Adipocyte (in vitro differentiated cells): ENCODE measurements around the gene ADAMTSL2.

Source experiments
- DNase-seq: peaks from one replicate; pipeline ENCODE4 v3.0.0-alpha.2; 2015; ENCODE audit warnings: low read depth
- H3K27me3 ChIP-seq: replicated peaks from 2 replicates; pipeline ENCODE4 v1.7.0; 2013; ENCODE audit warnings: mild to moderate bottlenecking, low read length, moderate library complexity; ENCODE audit not compliant: control insufficient read depth, insufficient read depth
- H3K36me3 ChIP-seq: 2 replicates; pipeline ENCODE4 v1.7.0; 2013; ENCODE audit warnings: low read length, mild to moderate bottlenecking, moderate library complexity; ENCODE audit not compliant: control insufficient read depth, insufficient read depth, severe bottlenecking
- H3K4me1 ChIP-seq: 2 replicates; pipeline ENCODE4 v1.7.0; 2013; ENCODE audit warnings: mild to moderate bottlenecking, low read length, moderate library complexity; ENCODE audit not compliant: control insufficient read depth, insufficient read depth
- H3K4me3 ChIP-seq: 2 replicates; pipeline ENCODE4 v1.7.0; 2013; ENCODE audit warnings: mild to moderate bottlenecking, low read length, moderate library complexity
- H3K9ac ChIP-seq: 2 replicates; pipeline ENCODE4 v1.7.0; 2013; ENCODE audit warnings: mild to moderate bottlenecking, low read length, moderate library complexity
- H3K9me3 ChIP-seq: 2 replicates; pipeline ENCODE4 v1.7.0; 2013; ENCODE audit warnings: mild to moderate bottlenecking, low read length, moderate library complexity; ENCODE audit not compliant: control insufficient read depth

Gene ADAMTSL2

GRCh38 chr9:133589454-133590227 is 55.1 kb downstream of the ADAMTSL2 start:
- Histone ChIP-seq H3K27me3 (peaks cover 72% of the 10 kb centered on the region), H3K4me1 (no peaks in the 10 kb centered on the region), H3K9me3 (no peaks in the 10 kb centered on the region), H3K4me3 (no peak overlapping the region), H3K9ac (no peak overlapping the region), H3K36me3 (no peaks in the 10 kb centered on the region)
- DNase-seq, result no peak

DNA sequence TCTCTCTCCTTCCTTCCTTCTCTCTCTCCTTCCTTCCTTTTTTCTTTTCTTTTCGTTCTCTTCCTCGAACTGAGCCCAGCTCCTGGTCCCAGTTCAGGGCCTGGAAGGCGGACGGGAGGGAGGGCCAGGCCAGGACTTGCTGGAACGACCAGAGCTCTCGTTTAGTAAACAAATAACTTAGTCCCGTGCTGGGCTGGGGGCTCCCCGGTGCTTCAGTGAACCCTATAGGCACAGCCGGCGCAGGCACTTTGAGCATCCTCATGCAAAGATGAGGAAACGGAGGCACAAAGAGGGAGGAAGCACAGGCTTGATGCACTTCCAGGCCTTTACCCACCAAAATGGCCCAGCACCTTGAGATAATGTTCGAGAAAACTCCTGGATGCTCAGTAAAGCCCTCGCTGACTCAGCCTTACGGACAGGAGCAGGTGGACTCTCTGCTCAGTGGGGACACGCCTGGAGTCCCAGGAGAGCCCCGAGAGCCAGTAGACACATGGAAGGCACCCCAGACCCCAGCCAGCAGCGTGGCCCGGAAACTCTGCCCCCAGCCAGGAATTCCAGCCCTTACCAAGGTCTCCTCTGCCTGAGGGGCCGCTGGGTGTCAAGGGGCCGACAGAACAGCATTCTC is 55.8 kb downstream of the ADAMTSL2 start:
- no peak for DNase-seq
- H3K4me3 ChIP-seq, result no peak overlapping the region
- peaks cover 4% of the 10 kb centered on the region for H3K9me3 ChIP-seq
- H3K4me1 ChIP-seq, result no peaks in the 10 kb centered on the region
- H3K36me3 ChIP-seq, result no peaks in the 10 kb centered on the region
- no peak overlapping the region for H3K9ac ChIP-seq
- peaks cover 77% of the 10 kb centered on the region for H3K27me3 ChIP-seq

GRCh38 chr9:133591116-133591910 is 56.8 kb downstream of the ADAMTSL2 start:
- H3K36me3 ChIP-seq, result no peaks in the 10 kb centered on the region
- H3K9me3 ChIP-seq, result peaks cover 5% of the 10 kb centered on the region
- DNase-seq, result no peak
- no peak overlapping the region for H3K4me3 ChIP-seq
- H3K9ac ChIP-seq, result no peak overlapping the region
- no peaks in the 10 kb centered on the region for H3K4me1 ChIP-seq
- H3K27me3 ChIP-seq, result peaks cover 68% of the 10 kb centered on the region

- Histone ChIP-seq H3K36me3 (no peaks in the 10 kb centered on the region), H3K9ac (no peak overlapping the region), H3K27me3 (peaks cover 62% of the 10 kb centered on the region), H3K4me1 (no peaks in the 10 kb centered on the region), H3K4me3 (no peak overlapping the region), H3K9me3 (peaks cover 12% of the 10 kb centered on the region)
- DNase-seq, result no peak
These were observed 57.5 kb downstream of the ADAMTSL2 start for GRCh38 chr9:133591985-133592384.

DNA sequence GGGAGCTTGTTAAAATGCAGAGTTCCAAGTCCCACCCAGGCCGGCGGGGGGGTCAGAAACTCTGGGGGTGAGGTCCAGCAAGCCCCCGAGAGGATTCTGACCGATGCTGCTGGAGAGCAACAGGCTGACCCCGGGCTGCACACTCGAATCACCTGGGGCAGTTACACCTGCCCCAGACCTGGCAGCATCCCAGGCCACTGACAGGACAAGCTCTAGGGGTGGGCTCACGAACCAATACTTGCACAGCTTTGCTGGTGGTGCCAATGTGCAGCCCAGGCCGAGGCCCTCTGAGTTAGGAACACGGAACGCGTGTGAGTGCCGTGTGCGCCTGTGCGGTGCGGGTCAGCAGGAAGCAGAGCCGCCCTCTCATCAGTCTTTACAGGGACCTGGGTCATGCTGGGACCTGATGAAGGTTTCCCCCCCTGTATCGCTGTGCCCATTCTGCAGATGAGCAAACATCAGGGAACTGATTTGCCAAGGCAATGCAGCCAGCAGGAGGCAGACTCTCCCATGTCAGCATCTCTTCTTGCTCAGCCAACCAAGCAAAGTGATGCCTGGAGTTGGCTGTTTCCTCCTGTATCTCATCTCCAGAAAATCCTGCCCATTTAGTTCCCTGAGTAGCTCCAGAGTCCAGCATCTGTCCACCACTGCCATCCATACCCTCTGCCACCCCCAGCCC is 58.4 kb downstream of the ADAMTSL2 start:
- Histone ChIP-seq H3K4me1 (no peaks in the 10 kb centered on the region), H3K9me3 (peaks cover 20% of the 10 kb centered on the region), H3K36me3 (no peaks in the 10 kb centered on the region), H3K4me3 (no peak overlapping the region), H3K9ac (no peak overlapping the region), H3K27me3 (peaks cover 55% of the 10 kb centered on the region)
- no peak for DNase-seq

DNA sequence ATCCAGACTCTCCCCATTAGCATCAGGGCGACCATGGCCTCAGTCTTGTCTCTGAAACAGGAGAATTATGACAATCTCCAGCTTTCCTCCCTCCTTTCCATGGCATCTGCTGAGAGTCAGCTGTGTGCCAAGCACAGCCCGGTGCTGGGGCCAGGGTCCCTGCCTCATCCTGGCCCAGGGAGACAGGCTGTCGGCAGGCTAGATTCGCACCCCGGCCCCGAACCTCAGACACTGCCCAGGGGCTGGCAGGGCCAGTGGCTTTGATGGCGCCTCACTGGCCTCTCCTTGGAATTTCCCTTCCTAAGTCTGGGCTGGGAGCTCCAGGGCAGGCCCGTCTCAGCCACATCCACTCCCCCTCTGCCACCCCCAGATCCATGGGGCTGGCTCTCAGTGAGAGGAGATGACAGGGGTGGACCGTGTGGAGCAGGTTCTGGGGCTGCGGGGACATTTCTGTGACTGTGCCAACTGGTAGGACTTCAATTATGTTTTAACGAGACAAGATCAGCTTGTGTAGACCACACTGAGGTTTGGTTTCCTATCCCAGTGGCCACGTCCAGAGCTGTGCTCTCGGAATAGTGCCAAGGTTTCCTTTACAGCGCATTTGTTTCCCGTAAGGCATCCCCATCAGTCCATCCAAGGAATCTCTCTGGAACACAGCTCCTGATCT is 59.2 kb downstream of the ADAMTSL2 start:
- H3K36me3 ChIP-seq, result no peaks in the 10 kb centered on the region
- DNase-seq, result no peak
- peaks cover 29% of the 10 kb centered on the region for H3K9me3 ChIP-seq
- H3K4me1 ChIP-seq, result no peaks in the 10 kb centered on the region
- peaks cover 50% of the 10 kb centered on the region for H3K27me3 ChIP-seq
- H3K4me3 ChIP-seq, result no peak overlapping the region
- no peak overlapping the region for H3K9ac ChIP-seq

DNA sequence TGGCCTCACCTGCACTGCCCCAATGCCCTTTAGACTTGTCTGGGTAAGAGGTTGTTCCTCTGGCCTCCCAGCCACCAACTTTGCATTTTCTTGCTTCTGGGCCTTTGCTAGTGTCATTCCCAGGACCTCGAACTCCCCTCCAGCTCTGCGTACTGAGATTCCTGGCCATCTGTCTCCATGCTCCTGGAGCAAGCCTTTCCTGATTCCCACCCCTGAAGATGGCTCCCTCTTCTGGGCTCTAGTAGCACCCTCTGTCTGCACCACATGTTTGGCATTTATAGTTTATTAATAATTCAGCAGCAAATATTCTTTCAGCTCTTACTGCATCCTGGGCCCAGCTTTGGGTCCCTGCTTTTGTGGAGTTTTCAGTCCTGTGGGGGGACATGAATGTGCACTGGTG is 59.8 kb downstream of the ADAMTSL2 start:
- Histone ChIP-seq H3K9me3 (peaks cover 35% of the 10 kb centered on the region), H3K27me3 (peaks cover 44% of the 10 kb centered on the region), H3K4me3 (no peak overlapping the region), H3K9ac (no peak overlapping the region), H3K4me1 (no peaks in the 10 kb centered on the region), H3K36me3 (no peaks in the 10 kb centered on the region)
- DNase-seq, result no peak

DNA sequence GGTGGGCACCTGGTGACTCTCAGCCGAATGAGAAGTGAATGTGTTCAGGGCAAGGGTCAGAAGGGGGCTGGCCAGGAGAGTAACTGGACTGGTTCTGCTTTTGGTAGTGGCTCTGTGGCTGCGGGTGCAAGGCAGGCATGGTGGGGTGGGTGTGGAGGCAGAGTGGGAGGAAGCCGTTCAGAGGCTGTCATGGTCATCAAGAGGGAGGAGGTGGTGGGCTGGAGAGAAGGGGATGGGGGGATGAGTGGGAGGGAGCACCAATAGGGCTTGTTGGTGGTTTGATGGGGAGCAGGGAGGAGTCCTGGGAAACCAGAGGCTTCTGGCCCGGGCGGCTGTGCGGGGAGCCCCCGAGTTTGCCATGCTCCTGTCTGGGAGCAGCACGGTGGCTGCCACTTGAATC is 61.4 kb downstream of the ADAMTSL2 start:
- H3K27me3 ChIP-seq, result peaks cover 34% of the 10 kb centered on the region
- H3K9ac ChIP-seq, result no peak overlapping the region
- no peaks in the 10 kb centered on the region for H3K36me3 ChIP-seq
- peaks cover 37% of the 10 kb centered on the region for H3K9me3 ChIP-seq
- H3K4me1 ChIP-seq, result no peaks in the 10 kb centered on the region
- no peak for DNase-seq
- H3K4me3 ChIP-seq, result no peak overlapping the region

DNA sequence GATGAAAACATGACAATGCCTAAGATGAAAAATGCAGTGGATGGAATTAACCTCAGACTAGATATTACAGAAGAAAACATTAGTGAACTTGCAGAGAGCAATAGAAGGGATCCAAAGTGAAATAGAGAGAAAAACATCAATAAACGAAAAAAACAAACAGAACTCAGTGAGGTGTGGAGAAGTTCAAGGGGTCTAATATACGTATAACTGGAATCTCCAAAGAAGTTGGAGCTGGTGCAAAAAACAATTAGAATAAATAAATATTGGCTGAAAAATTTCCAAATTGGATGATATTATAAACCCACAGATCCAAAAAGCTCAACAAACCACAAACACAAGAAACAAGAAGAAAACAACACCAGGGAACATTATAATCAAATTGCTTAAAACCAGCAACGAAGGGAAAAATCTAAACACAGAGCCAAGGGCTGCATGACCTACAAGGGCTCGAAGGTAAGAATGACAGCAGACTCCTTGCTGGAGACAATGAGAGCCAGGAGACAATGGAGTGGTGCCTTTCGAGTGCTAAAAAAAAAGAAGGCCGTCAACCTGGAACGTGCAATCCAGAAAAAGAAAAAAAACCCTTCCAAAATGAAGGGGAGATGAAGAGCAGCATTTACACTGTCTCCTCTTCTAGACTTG is 62.9 kb downstream of the ADAMTSL2 start:
- peaks cover 34% of the 10 kb centered on the region for H3K27me3 ChIP-seq
- no peaks in the 10 kb centered on the region for H3K36me3 ChIP-seq
- no peak overlapping the region for H3K9ac ChIP-seq
- no peaks in the 10 kb centered on the region for H3K4me1 ChIP-seq
- DNase-seq, result peak; percentile 5
- peaks cover 37% of the 10 kb centered on the region for H3K9me3 ChIP-seq
- H3K4me3 ChIP-seq, result peak overlapping the region; percentile 37

DNA sequence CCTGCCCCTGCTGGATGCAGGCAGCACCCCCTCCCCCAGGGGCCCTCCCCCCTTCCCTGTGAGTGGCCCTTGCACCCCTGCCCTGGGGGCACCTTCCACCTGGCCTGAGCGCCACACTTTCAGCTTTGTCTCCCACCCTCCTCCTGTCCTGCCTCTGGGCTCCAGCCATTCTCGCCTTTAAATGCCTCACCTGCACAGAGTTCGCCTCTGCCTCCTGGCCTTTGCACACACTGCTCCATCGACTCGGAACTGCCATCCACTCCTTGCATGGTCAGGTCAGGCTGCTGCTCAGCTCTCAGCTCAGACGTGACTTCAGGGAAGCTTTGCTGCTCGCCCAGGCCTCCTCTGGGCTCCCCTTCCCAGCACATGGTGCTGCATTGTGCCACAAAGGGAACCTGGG is 64.5 kb downstream of the ADAMTSL2 start:
- Histone ChIP-seq H3K9ac (no peak overlapping the region), H3K4me3 (no peak overlapping the region), H3K36me3 (no peaks in the 10 kb centered on the region), H3K4me1 (no peaks in the 10 kb centered on the region), H3K9me3 (peaks cover 37% of the 10 kb centered on the region), H3K27me3 (peaks cover 44% of the 10 kb centered on the region)
- no peak for DNase-seq
